Measurements from ENCODE around the gene XCL1. TPM values are rescaled to one million over a fixed set of nuclear protein-coding genes. Genes with fewer than 3 reads are reported as not detected.

Gene XCL1
- total and polyA plus RNA-seq, 10 of the 15 experiments (the other 5 are each of a cell fraction or from before 2014, with no cell fraction given), result 0.68 to 1,222 (median 12.2) TPM

DNA sequence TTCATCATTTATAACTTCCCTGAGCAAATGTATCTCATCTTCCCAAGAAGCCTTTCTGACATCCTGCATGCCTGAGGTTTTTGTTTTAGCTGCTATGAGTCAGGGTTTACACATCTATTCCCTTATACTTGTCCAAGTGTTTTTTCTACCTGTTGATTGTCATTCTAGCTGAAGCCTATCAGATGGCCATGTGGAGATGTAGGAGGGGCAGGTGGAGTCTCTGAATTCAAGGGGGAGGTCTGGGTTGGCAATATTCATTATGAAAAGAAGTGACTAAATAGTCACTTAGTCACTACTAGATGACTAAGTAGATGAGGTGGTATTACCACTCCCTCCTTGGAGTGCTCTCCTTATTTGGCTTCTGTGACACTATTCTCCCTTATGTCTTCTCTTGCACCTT lies 52.4 kb downstream of the XCL1 start:
- H4K20me1 ChIP-seq (ENCODE audit: control insufficient read depth, insufficient read depth), result no peaks in the 10 kb centered on the region
- no peaks in the 10 kb centered on the region for H3K27me3 ChIP-seq (replicated peaks in 1 of 2; ENCODE audit: control insufficient read depth in 2 of 2, insufficient read depth in 2 of 2, low read length in 1 of 2)
- no peak overlapping the region for H3K27ac ChIP-seq (ENCODE audit: control insufficient read depth, insufficient read depth)
- H3K4me2 ChIP-seq (ENCODE audit: control insufficient read depth, insufficient read depth), result no peak overlapping the region
- ATAC-seq (no peak), FAIRE-seq (no peak), DNase-seq (ENCODE audit: low read depth, low spot score) (no peak)
- no peaks in the 10 kb centered on the region for H3K79me2 ChIP-seq (ENCODE audit: control insufficient read depth, insufficient read depth, low read length)
- no peaks in the 10 kb centered on the region for H3K9me3 ChIP-seq (replicated peaks; ENCODE audit: control insufficient read depth, insufficient read depth, low read length)
- in situ Hi-C loops (cut with MboI), result no loop called here
- no peak overlapping the region for H2AFZ ChIP-seq (ENCODE audit: control insufficient read depth, low read depth, low read length)
- CTCF ChIA-PET, result no interaction called here
- POLR2A ChIA-PET, result no interaction called here
- TF ChIP-seq MYB (IDR thresholded peaks at IDR 0.05; ENCODE audit: borderline replicate concordance, low read depth, low read length) (no peak), SIN3A (IDR thresholded peaks at IDR 0.05; ENCODE audit: low read depth, low read length) (no peak), CHD4 (IDR thresholded peaks at IDR 0.05) (no peak), CBX5 (IDR thresholded peaks at IDR 0.05; ENCODE audit: low read depth) (no peak), NFXL1 (IDR thresholded peaks at IDR 0.05; ENCODE audit: borderline replicate concordance) (no peak), BRCA1 (IDR thresholded peaks at IDR 0.05; ENCODE audit: low read depth, low read length) (no peak), SUPT20H (IDR thresholded peaks at IDR 0.05; ENCODE audit: borderline replicate concordance, control insufficient read depth, low read depth, low read length) (no peak), JUNB (IDR thresholded peaks at IDR 0.05) (no peak), NFYB (IDR thresholded peaks at IDR 0.05; ENCODE audit: insufficient read depth, low read depth, low read length) (no peak), RCOR1 (conservative IDR thresholded peaks at IDR 0.05; ENCODE audit: low read depth, low read length) (no peak)
- TF ChIP-seq, protein P1, sequence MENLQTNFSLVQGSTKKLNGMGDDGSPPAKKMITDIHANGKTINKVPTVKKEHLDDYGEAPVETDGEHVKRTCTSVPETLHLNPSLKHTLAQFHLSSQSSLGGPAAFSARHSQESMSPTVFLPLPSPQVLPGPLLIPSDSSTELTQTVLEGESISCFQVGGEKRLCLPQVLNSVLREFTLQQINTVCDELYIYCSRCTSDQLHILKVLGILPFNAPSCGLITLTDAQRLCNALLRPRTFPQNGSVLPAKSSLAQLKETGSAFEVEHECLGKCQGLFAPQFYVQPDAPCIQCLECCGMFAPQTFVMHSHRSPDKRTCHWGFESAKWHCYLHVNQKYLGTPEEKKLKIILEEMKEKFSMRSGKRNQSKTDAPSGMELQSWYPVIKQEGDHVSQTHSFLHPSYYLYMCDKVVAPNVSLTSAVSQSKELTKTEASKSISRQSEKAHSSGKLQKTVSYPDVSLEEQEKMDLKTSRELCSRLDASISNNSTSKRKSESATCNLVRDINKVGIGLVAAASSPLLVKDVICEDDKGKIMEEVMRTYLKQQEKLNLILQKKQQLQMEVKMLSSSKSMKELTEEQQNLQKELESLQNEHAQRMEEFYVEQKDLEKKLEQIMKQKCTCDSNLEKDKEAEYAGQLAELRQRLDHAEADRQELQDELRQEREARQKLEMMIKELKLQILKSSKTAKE (IDR thresholded peaks at IDR 0.05; ENCODE audit: low read depth, poor library complexity, severe bottlenecking), result no peak
- TF ChIP-seq, protein P2, sequence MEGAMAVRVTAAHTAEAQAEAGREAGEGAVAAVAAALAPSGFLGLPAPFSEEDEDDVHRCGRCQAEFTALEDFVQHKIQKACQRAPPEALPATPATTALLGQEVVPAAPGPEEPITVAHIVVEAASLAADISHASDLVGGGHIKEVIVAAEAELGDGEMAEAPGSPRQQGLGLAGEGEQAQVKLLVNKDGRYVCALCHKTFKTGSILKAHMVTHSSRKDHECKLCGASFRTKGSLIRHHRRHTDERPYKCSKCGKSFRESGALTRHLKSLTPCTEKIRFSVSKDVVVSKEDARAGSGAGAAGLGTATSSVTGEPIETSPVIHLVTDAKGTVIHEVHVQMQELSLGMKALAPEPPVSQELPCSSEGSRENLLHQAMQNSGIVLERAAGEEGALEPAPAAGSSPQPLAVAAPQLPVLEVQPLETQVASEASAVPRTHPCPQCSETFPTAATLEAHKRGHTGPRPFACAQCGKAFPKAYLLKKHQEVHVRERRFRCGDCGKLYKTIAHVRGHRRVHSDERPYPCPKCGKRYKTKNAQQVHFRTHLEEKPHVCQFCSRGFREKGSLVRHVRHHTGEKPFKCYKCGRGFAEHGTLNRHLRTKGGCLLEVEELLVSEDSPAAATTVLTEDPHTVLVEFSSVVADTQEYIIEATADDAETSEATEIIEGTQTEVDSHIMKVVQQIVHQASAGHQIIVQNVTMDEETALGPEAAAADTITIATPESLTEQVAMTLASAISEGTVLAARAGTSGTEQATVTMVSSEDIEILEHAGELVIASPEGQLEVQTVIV (IDR thresholded peaks at IDR 0.05; ENCODE audit: borderline replicate concordance, partially characterized antibody), result no peak
- TF ChIP-seq, protein P3, sequence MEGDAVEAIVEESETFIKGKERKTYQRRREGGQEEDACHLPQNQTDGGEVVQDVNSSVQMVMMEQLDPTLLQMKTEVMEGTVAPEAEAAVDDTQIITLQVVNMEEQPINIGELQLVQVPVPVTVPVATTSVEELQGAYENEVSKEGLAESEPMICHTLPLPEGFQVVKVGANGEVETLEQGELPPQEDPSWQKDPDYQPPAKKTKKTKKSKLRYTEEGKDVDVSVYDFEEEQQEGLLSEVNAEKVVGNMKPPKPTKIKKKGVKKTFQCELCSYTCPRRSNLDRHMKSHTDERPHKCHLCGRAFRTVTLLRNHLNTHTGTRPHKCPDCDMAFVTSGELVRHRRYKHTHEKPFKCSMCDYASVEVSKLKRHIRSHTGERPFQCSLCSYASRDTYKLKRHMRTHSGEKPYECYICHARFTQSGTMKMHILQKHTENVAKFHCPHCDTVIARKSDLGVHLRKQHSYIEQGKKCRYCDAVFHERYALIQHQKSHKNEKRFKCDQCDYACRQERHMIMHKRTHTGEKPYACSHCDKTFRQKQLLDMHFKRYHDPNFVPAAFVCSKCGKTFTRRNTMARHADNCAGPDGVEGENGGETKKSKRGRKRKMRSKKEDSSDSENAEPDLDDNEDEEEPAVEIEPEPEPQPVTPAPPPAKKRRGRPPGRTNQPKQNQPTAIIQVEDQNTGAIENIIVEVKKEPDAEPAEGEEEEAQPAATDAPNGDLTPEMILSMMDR (IDR thresholded peaks at IDR 0.05 in 2 of 3, conservative IDR thresholded peaks at IDR 0.05 in 1 of 3; ENCODE audit: control insufficient read depth in 2 of 3, extremely low read depth in 1 of 3, insufficient read depth in 1 of 3, low read depth in 3 of 3, low read length in 3 of 3), result no peak
- RAD21 ChIA-PET (ENCODE audit: unreplicated experiment), result interaction anchor here (0.7 to 1.2 kb wide), 2 partner anchors 26 to 189 kb away, joined by 4 read pairs; no protein-coding TSS in a partner anchor
- intact Hi-C loops (cut with micrococcal nuclease; ENCODE audit: unreplicated experiment), result no loop called here
- no peaks in the 10 kb centered on the region for H3K4me1 ChIP-seq (ENCODE audit: control insufficient read depth, insufficient read depth, low read length)
- H3K36me3 ChIP-seq (ENCODE audit: control insufficient read depth in 2 of 2, insufficient read depth in 2 of 2, low read length in 1 of 2), result no peaks in the 10 kb centered on the region
- H3K9ac ChIP-seq (ENCODE audit: control insufficient read depth, insufficient read depth, low read length), result no peak overlapping the region
- SMC1A ChIA-PET (ENCODE audit: uncharacterized antibody, unreplicated experiment), result interaction anchor here (1.0 kb wide), 1 partner anchor 240 kb away, joined by 3 read pairs; no protein-coding TSS in a partner anchor
- no TSS peak for BruUV-seq (replicated peaks)
- no peak overlapping the region for H3K4me3 ChIP-seq
